Hepatocyte (in vitro differentiated cells): ENCODE data around the gene RGS10. TPM values are rescaled to one million over a fixed set of nuclear protein-coding genes. Genes with fewer than 3 reads are reported as not detected.

ENCODE experiments used
- DNase-seq: peaks from one replicate; pipeline ENCODE4 v3.0.0-alpha.2; 2016; ENCODE audit warnings: low spot score
- H2AFZ ChIP-seq: fragments of 200-600 bp; sonication (generic); 2 replicates; pipeline ENCODE4 v1.6.0; 2016; ENCODE audit warnings: antibody characterized with exemption, mild to moderate bottlenecking
- H3K27ac ChIP-seq: fragments of 200-600 bp; sonication (generic); 2 replicates; pipeline ENCODE4 v1.5.1; 2016; ENCODE audit warnings: mild to moderate bottlenecking
- H3K27me3 ChIP-seq: fragments of 200-600 bp; sonication (generic); 2 replicates; pipeline ENCODE4 v1.6.1; 2016
- H3K36me3 ChIP-seq: fragments of 200-600 bp; sonication (generic); replicated peaks from 2 replicates; pipeline ENCODE4 v1.5.1; 2016; ENCODE audit warnings: low read depth; ENCODE audit not compliant: insufficient read depth
- H3K4me1 ChIP-seq: fragments of 200-600 bp; sonication (generic); 2 replicates; pipeline ENCODE4 v1.5.1; 2016; ENCODE audit warnings: mild to moderate bottlenecking, moderate library complexity; ENCODE audit not compliant: insufficient read depth
- H3K4me2 ChIP-seq: fragments of 200-600 bp; sonication (generic); 2 replicates; pipeline ENCODE4 v1.6.0; 2016
- H3K4me3 ChIP-seq: fragments of 200-600 bp; sonication (generic); 2 replicates; pipeline ENCODE4 v1.5.1; 2016; ENCODE audit warnings: mild to moderate bottlenecking
- H3K79me2 ChIP-seq: fragments of 200-600 bp; sonication (generic); 2 replicates; pipeline ENCODE4 v1.6.0; 2017; ENCODE audit warnings: mild to moderate bottlenecking
- H3K9me2 ChIP-seq: fragments of 200-600 bp; sonication (generic); replicated peaks from 2 replicates; pipeline ENCODE4 v1.6.0; 2017; ENCODE audit warnings: mild to moderate bottlenecking; ENCODE audit not compliant: insufficient read depth
- H3K9me3 ChIP-seq: fragments of 200-600 bp; sonication (generic); 2 replicates; pipeline ENCODE4 v1.5.1; 2016; ENCODE audit warnings: low read depth, mild to moderate bottlenecking
- H4K20me1 ChIP-seq: fragments of 200-600 bp; sonication (generic); 2 replicates; pipeline ENCODE4 v1.6.0; 2016; ENCODE audit warnings: mild to moderate bottlenecking; ENCODE audit not compliant: insufficient read depth, poor library complexity, severe bottlenecking
- CTCF ChIP-seq: fragments of 200-600 bp; sonication (generic); IDR thresholded peaks from 2 replicates; pipeline ENCODE4 v1.5.1; 2016; ENCODE audit warnings: antibody characterized with exemption, mild to moderate bottlenecking; ENCODE audit not compliant: poor library complexity
- EZH2 ChIP-seq: fragments of 200-600 bp; sonication (generic); IDR thresholded peaks from 2 replicates; pipeline ENCODE4 v1.6.1; 2016; ENCODE audit warnings: antibody characterized with exemption, mild to moderate bottlenecking, borderline replicate concordance
- EZH2phosphoT487 ChIP-seq: fragments of 200-600 bp; sonication (generic); IDR thresholded peaks from one replicate; pipeline ENCODE4 v1.6.1; 2018; ENCODE audit warnings: antibody characterized with exemption, mild to moderate bottlenecking, low read depth, moderate library complexity; ENCODE audit not compliant: unreplicated experiment, severe bottlenecking
- WGBS: methylation state at CpG from one replicate; pipeline ENCODE4 v1.1.6; 2016; ENCODE audit warnings: low lambda C conversion rate; ENCODE audit errors: missing lambda C conversion rate; 5-methylcytosine and 5-hydroxymethylcytosine counted together
- polyA plus RNA-seq: library from polyadenylated mRNA; unstranded; fragments of >200 nt; fragmentation: Nextera tagmentation; extraction: Ambion mirVana; gene quantifications from 2 replicates; pipeline ENCODE4 v1.2.1, GENCODE V29; 2016
- total RNA-seq: library from RNA; depleted of rRNA; stranded (reverse); fragments of >200 nt; gene quantifications from 2 replicates; pipeline ENCODE4 v1.2.3, GENCODE V29; 2014

RGS10 gene
- total and polyA plus RNA-seq, 2 experiments from 2014 or later, result 5.4 to 8.4 TPM

GRCh38 chr10:119524720-119525070, 17.8 kb downstream of the RGS10 start:
- TF ChIP-seq CTCF (no peak), EZH2phosphoT487 (no peak), EZH2 (no peak)
- Histone ChIP-seq H3K36me3 (no peaks in the 10 kb centered on the region), H3K79me2 (no peaks in the 10 kb centered on the region), H2AFZ (no peak overlapping the region), H3K4me2 (no peak overlapping the region), H4K20me1 (no peaks in the 10 kb centered on the region), H3K9me2 (no peaks in the 10 kb centered on the region), H3K9me3 (no peaks in the 10 kb centered on the region), H3K27me3 (no peaks in the 10 kb centered on the region), H3K4me1 (no peaks in the 10 kb centered on the region), H3K4me3 (no peak overlapping the region), H3K27ac (no peak overlapping the region)
- 91% methylated on average over 13 of the region's 13 CpGs for WGBS
- no peak for DNase-seq

- H3K4me2 ChIP-seq, result no peak overlapping the region
Observed at GRCh38 chr10:119523895-119524719, 18.4 kb downstream of the RGS10 start.

GRCh38 chr10:119522747-119523426, 19.6 kb downstream of the RGS10 start:
- Histone ChIP-seq H3K9me2 (no peaks in the 10 kb centered on the region), H3K27me3 (no peaks in the 10 kb centered on the region), H3K4me1 (no peaks in the 10 kb centered on the region), H3K36me3 (no peaks in the 10 kb centered on the region), H3K4me2 (no peak overlapping the region), H2AFZ (no peak overlapping the region), H3K9me3 (no peaks in the 10 kb centered on the region), H4K20me1 (no peaks in the 10 kb centered on the region), H3K4me3 (no peak overlapping the region), H3K79me2 (no peaks in the 10 kb centered on the region), H3K27ac (no peak overlapping the region)
- no peak for TF ChIP-seq EZH2phosphoT487
- TF ChIP-seq CTCF, result no peak
- TF ChIP-seq EZH2, result no peak
- WGBS, result 94% methylated on average over 11 of the region's 11 CpGs
- no peak for DNase-seq

More at GRCh38 chr10:119523895-119524719, 18.4 kb downstream of the RGS10 start:
- Histone ChIP-seq H4K20me1 (no peaks in the 10 kb centered on the region), H3K36me3 (no peaks in the 10 kb centered on the region), H3K4me3 (no peak overlapping the region), H3K9me2 (no peaks in the 10 kb centered on the region), H2AFZ (no peak overlapping the region), H3K9me3 (no peaks in the 10 kb centered on the region), H3K27ac (no peak overlapping the region), H3K27me3 (no peaks in the 10 kb centered on the region), H3K4me1 (no peaks in the 10 kb centered on the region), H3K79me2 (no peaks in the 10 kb centered on the region)
- 96% methylated on average over 16 of the region's 19 CpGs for WGBS
- TF ChIP-seq EZH2 (no peak), CTCF (no peak), EZH2phosphoT487 (no peak)
- no peak for DNase-seq
